Inflammatory macrophage treated with lipopolysaccharide for 4 hours (primary cell): ENCODE results near the gene CCDC187.

ENCODE experiments used
- DNase-seq: peaks from one replicate; pipeline ENCODE4 v3.0.0-alpha.2; 2020

CCDC187 gene

DNA sequence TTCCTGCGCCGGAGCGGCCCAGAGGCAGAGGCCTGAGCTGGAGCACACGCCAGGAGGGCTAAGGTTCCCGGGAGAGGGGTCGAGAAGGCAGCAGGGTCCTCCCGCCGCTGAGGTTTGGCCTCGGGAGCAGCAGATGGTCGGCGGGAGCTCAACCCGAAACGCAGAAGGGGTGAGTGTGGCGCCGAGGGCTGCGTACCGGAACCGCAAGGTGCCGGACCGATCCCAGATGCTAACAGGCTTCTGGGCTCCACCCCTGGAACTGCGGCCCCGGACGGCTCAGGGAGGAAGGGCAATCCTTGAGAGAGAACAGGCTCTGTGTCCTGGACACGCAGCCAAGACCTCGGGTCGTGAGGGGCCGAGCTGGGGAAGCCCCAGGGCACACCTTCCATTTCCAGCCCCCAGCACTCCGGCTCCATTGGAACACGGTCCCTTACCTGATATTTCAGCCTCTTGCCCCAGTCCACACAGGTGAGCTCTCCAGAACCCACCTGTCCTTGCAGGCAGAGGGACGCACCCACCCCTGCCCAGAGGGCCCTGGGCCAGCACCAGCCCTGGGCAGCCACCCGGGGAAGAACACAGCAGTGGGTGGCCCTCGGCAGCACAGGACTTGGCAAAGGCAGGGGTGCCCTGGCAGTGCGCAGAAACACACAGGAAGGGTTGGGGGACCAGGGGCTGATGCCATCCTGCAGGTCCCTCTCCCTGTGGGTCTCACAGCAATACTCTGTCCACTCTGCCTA is 100.3 kb downstream of the CCDC187 start:
- no peak for DNase-seq

GRCh38 chr9:136202454-136203407 is 101.2 kb downstream of the CCDC187 start:
- DNase-seq: no peak

GRCh38 chr9:136201609-136202453 is 102.1 kb downstream of the CCDC187 start:
- no peak for DNase-seq

DNA sequence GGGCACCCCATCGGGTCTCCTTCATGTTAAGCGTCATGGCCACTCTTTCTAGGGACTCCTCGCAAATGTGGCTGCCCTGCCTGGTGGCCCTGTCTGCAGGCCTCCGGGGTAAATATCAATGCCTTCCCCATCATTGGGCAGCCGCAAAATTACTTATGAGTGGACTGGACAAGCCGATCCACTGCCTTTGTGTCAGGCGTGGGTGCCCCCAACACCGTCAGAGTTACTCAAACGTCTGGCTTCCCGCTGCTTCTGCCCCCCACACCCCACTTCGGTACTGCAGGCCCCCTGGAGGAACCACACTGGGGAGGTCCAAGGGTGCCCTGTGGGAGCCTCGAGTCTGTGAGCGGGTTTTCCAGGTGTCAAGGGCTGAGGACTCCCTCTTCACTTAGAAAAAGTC is 102.7 kb downstream of the CCDC187 start:
- DNase-seq: no peak

DNA sequence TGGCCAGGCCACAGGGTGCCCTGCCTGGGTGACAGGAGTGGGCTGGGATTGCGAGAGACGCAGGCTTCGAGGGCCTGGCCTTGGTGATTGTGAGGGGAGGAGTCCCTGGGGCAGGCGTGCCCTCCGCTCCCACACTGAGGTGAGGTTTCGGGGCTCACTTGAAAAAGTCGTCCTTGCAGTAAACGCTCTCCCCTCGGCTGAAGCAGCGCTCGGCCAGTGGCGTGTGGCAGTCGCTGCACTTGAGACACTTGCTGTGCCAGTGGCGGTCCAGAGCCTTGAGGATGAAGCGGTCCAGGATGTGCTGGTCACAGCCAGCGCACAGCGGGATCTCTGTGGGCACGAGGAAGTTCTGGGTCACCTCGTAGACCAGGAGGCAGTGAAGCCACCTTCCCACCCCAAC is 103.5 kb downstream of the CCDC187 start:
- no peak for DNase-seq
